Measurements from ENCODE around the gene ACOX2.

GRCh38 chr3:58556761-58557221 is 19.8 kb upstream of the ACOX2 start:
- TF ChIP-seq, protein P1, sequence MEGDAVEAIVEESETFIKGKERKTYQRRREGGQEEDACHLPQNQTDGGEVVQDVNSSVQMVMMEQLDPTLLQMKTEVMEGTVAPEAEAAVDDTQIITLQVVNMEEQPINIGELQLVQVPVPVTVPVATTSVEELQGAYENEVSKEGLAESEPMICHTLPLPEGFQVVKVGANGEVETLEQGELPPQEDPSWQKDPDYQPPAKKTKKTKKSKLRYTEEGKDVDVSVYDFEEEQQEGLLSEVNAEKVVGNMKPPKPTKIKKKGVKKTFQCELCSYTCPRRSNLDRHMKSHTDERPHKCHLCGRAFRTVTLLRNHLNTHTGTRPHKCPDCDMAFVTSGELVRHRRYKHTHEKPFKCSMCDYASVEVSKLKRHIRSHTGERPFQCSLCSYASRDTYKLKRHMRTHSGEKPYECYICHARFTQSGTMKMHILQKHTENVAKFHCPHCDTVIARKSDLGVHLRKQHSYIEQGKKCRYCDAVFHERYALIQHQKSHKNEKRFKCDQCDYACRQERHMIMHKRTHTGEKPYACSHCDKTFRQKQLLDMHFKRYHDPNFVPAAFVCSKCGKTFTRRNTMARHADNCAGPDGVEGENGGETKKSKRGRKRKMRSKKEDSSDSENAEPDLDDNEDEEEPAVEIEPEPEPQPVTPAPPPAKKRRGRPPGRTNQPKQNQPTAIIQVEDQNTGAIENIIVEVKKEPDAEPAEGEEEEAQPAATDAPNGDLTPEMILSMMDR (IDR thresholded peaks at IDR 0.05), result no peak
- TF ChIP-seq, protein P2, sequence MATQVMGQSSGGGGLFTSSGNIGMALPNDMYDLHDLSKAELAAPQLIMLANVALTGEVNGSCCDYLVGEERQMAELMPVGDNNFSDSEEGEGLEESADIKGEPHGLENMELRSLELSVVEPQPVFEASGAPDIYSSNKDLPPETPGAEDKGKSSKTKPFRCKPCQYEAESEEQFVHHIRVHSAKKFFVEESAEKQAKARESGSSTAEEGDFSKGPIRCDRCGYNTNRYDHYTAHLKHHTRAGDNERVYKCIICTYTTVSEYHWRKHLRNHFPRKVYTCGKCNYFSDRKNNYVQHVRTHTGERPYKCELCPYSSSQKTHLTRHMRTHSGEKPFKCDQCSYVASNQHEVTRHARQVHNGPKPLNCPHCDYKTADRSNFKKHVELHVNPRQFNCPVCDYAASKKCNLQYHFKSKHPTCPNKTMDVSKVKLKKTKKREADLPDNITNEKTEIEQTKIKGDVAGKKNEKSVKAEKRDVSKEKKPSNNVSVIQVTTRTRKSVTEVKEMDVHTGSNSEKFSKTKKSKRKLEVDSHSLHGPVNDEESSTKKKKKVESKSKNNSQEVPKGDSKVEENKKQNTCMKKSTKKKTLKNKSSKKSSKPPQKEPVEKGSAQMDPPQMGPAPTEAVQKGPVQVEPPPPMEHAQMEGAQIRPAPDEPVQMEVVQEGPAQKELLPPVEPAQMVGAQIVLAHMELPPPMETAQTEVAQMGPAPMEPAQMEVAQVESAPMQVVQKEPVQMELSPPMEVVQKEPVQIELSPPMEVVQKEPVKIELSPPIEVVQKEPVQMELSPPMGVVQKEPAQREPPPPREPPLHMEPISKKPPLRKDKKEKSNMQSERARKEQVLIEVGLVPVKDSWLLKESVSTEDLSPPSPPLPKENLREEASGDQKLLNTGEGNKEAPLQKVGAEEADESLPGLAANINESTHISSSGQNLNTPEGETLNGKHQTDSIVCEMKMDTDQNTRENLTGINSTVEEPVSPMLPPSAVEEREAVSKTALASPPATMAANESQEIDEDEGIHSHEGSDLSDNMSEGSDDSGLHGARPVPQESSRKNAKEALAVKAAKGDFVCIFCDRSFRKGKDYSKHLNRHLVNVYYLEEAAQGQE (IDR thresholded peaks at IDR 0.05; ENCODE audit: insufficient read depth in 1 of 2, low read depth in 2 of 2, low read length in 1 of 2), result no peak
- TF ChIP-seq SIN3A (IDR thresholded peaks at IDR 0.05; ENCODE audit: borderline replicate concordance, insufficient read depth, low read depth, low read length) (no peak), POLR2AphosphoS5 (IDR thresholded peaks at IDR 0.05; ENCODE audit: low read depth, low read length) (no peak)
